Endothelial cell of umbilical vein (primary cell): ENCODE data around the gene MEF2D. TPM values are rescaled to one million over a fixed set of nuclear protein-coding genes. Genes with fewer than 3 reads are reported as not detected.

Experiments
- BruUV-seq: library from RNA; stranded (reverse); fragments of 400-500 nt; replicated peaks from 2 replicates; lab custom pipeline; 2021; lab: Mats Ljungman, UMichigan
- CTCF ChIA-PET: fragments of 300-600, 350-600 bp; sonication (Branson Sonifier 250); formaldehyde crosslinking; loops from one replicate; lab custom pipeline; 2021; ENCODE audit warnings: antibody characterized with exemption, inconsistent platforms; lab: Charles Lee
- POLR2A ChIA-PET: fragments of 300-600, 350-600 bp; sonication (Branson Sonifier 250); formaldehyde crosslinking; loops from one replicate; lab custom pipeline; 2021; ENCODE audit warnings: antibody characterized with exemption, inconsistent platforms; lab: Charles Lee
- DNase-seq: peaks from one replicate; pipeline ENCODE4 v3.0.0-alpha.2; 2011; ENCODE audit warnings: low read depth, low spot score
- FAIRE-seq: peaks from 2 replicates; lab custom pipeline; 2011; peaks lifted over from hg19 to GRCh38; lab: Jason Lieb, UNC
- H2AFZ ChIP-seq: 2 replicates; pipeline ENCODE4 v1.6.0; 2012; ENCODE audit warnings: low read depth, low read length, control low read depth, inconsistent platforms
- H3K27ac ChIP-seq: 2 replicates; pipeline ENCODE4 v1.5.1; 2011; ENCODE audit warnings: low read depth, mild to moderate bottlenecking, control low read depth, low read length, moderate library complexity; ENCODE audit not compliant: insufficient read depth
- H3K27me3 ChIP-seq, 2 experiments: 2 replicates each; pipeline versions ENCODE4 v1.6.0 to v1.6.1; 2011; ENCODE audit warnings: low read length in 2 of 2, mixed read lengths in 1 of 2; ENCODE audit not compliant: control insufficient read depth in 2 of 2, insufficient read depth in 2 of 2
- H3K36me3 ChIP-seq, 2 experiments: 2 replicates in 1 of 2; 3 replicates in 1 of 2; pipeline ENCODE4 v1.5.1; 2011; ENCODE audit warnings: low read length in 2 of 2, mild to moderate bottlenecking in 1 of 2, moderate library complexity in 1 of 2; ENCODE audit not compliant: control insufficient read depth in 2 of 2, insufficient read depth in 2 of 2; ENCODE audit errors: extremely low read depth in 1 of 2
- H3K4me1 ChIP-seq: 3 replicates; pipeline ENCODE4 v1.5.1; 2011; ENCODE audit warnings: mild to moderate bottlenecking, low read length; ENCODE audit not compliant: control insufficient read depth, insufficient read depth; ENCODE audit errors: extremely low read depth
- H3K4me2 ChIP-seq: 2 replicates; pipeline ENCODE4 v1.6.1; 2011; ENCODE audit warnings: low read length, control low read depth, mixed read lengths; ENCODE audit not compliant: insufficient read depth
- H3K4me3 ChIP-seq, 3 experiments: fragments of 200-600 bp in 1 of 3; sonication (generic), shearing (Covaris generic) in 1 of 3; replicated peaks in 1 of 3; 2 replicates each; pipeline ENCODE4 v1.5.1; 2011 to 2016; ENCODE audit warnings: control low read depth in 3 of 3, low read length in 3 of 3, mild to moderate bottlenecking in 2 of 3, inconsistent platforms in 1 of 3, low read depth in 1 of 3, moderate library complexity in 1 of 3; ENCODE audit not compliant: insufficient read depth in 1 of 3
- H3K79me2 ChIP-seq: 2 replicates; pipeline ENCODE4 v1.6.0; 2012; ENCODE audit warnings: low read length, inconsistent platforms; ENCODE audit not compliant: control insufficient read depth, insufficient read depth
- H3K9ac ChIP-seq: replicated peaks from 2 replicates; pipeline ENCODE3; 2011; ENCODE audit warnings: low read length, control low read depth; ENCODE audit not compliant: insufficient read depth; ENCODE audit errors: extremely low read depth
- H3K9me1 ChIP-seq: replicated peaks from 3 replicates; pipeline ENCODE4 v1.6.0; 2011; ENCODE audit warnings: mild to moderate bottlenecking, low read length; ENCODE audit not compliant: control insufficient read depth, insufficient read depth; ENCODE audit errors: extremely low read depth
- H3K9me3 ChIP-seq: replicated peaks from 2 replicates; pipeline ENCODE4 v1.5.1; 2012; ENCODE audit warnings: low read length, inconsistent platforms; ENCODE audit not compliant: control insufficient read depth, insufficient read depth
- H4K20me1 ChIP-seq: replicated peaks from 2 replicates; pipeline ENCODE3; 2011; ENCODE audit warnings: mild to moderate bottlenecking, low read length; ENCODE audit not compliant: control insufficient read depth, insufficient read depth; ENCODE audit errors: extremely low read depth
- CTCF ChIP-seq, 2 donors: IDR thresholded peaks; 1 replicate in 1 of 2; 2 replicates in 1 of 2; pipeline ENCODE4 v1.5.1; 2011; ENCODE audit warnings: low read length in 2 of 2, mild to moderate bottlenecking in 2 of 2, moderate library complexity in 2 of 2, control low read depth in 1 of 2, inconsistent platforms in 1 of 2, low read depth in 1 of 2; ENCODE audit not compliant: insufficient read depth in 1 of 2; ENCODE audit errors: extremely low read depth in 1 of 2
- EZH2 ChIP-seq: IDR thresholded peaks from 2 replicates; pipeline ENCODE4 v1.6.1; 2012; ENCODE audit warnings: borderline replicate concordance, low read depth, mild to moderate bottlenecking, moderate library complexity, low read length, inconsistent platforms; ENCODE audit not compliant: severe bottlenecking
- FOS ChIP-seq: IDR thresholded peaks from 2 replicates; pipeline ENCODE4 v1.6.1; 2011; ENCODE audit warnings: mild to moderate bottlenecking, low read length, moderate library complexity, borderline replicate concordance; ENCODE audit not compliant: insufficient read depth
- GATA2 ChIP-seq: IDR thresholded peaks from 2 replicates; pipeline ENCODE4 v1.7.0; 2011; ENCODE audit warnings: low read depth, mild to moderate bottlenecking, moderate library complexity, mixed read lengths, low read length; ENCODE audit not compliant: insufficient read length, insufficient read depth
- JUN ChIP-seq: IDR thresholded peaks from 2 replicates; pipeline ENCODE4 v1.6.1; 2011; ENCODE audit warnings: borderline replicate concordance, low read depth; ENCODE audit not compliant: insufficient read length, insufficient read depth
- MAX ChIP-seq: IDR thresholded peaks from 2 replicates; pipeline ENCODE4 v1.6.1; 2011; ENCODE audit not compliant: insufficient read depth, insufficient read length
- MYC ChIP-seq: IDR thresholded peaks from one replicate; pipeline ENCODE4 v1.6.1; 2011; ENCODE audit warnings: mild to moderate bottlenecking, low read depth, low read length
- POLR2A ChIP-seq: IDR thresholded peaks from 2 replicates; pipeline ENCODE4 v1.6.1; 2012; ENCODE audit warnings: low read depth, mild to moderate bottlenecking, control low read depth, low read length
- POLR2AphosphoS5 ChIP-seq: IDR thresholded peaks from 2 replicates; pipeline ENCODE4 v1.6.1; 2012; ENCODE audit warnings: low read depth, mild to moderate bottlenecking, control low read depth, low read length, moderate library complexity; ENCODE audit not compliant: insufficient read depth
- dilution Hi-C: fragments of 300-500 bp; cut with MboI; formaldehyde crosslinking; loops from one replicate; pipeline ENCODE4 v1.15.0; 2019; ENCODE audit warnings: low sequenced_read_pairs; ENCODE audit not compliant: extremely low pct_ligation_motif_present
- intact Hi-C: fragments of 100-400 bp; cut with micrococcal nuclease; formaldehyde crosslinking; loops from one replicate; pipeline ENCODE4 v1.10.0; 2022
- polyA plus RNA-seq, 4 experiments: library from polyadenylated mRNA; depleted of rRNA in 3 of 4; stranded (reverse) in 3 of 4; unstranded in 1 of 4; fragments of >200 nt; gene quantifications; 2 replicates each; pipeline versions ENCODE4 v1.2.1 to v1.2.3, GENCODE V29; 2011 to 2012; ENCODE audit warnings: missing spikeins in 1 of 4
- total RNA-seq: library from RNA; stranded (reverse); gene quantifications from 2 replicates; pipeline ENCODE4 v1.2.3, GENCODE V29; 2021

Gene MEF2D
- total and polyA plus RNA-seq, 2 donors (not counting 3 experiments of a cell fraction or from before 2014, with no cell fraction given): 45.4 to 52.2 TPM

GRCh38 chr1:156430866-156431265 is 69.7 kb downstream of the MEF2D start:
- Histone ChIP-seq H3K9me1 (no peaks in the 10 kb centered on the region), H2AFZ (no peak overlapping the region), H3K27ac (no peak overlapping the region), H3K27me3 (peaks cover 89 to 94% of the 10 kb centered on the region in 2 experiments), H3K36me3 (no peaks in the 10 kb centered on the region), H3K4me2 (no peak overlapping the region), H3K4me3 (no peak overlapping the region), H4K20me1 (no peaks in the 10 kb centered on the region), H3K79me2 (no peaks in the 10 kb centered on the region), H3K9ac (no peak overlapping the region), H3K9me3 (no peaks in the 10 kb centered on the region), H3K4me1 (peaks cover 3% of the 10 kb centered on the region)
- dilution Hi-C loops (no loop called here), intact Hi-C loops (no loop called here)
- no peak for DNase-seq
- POLR2A ChIA-PET: no interaction called here
- FAIRE-seq: no peak
- CTCF ChIA-PET: interaction anchor here (0.6 to 8.0 kb wide), 6 partner anchors 11 to 190 kb away, joined by 3 to 111 read pairs (median 4); no protein-coding TSS in a partner anchor
- BruUV-seq: no TSS peak
- no peak for TF ChIP-seq MYC

- Histone ChIP-seq H3K4me1 (no peaks in the 10 kb centered on the region), H3K79me2 (no peaks in the 10 kb centered on the region), H4K20me1 (no peaks in the 10 kb centered on the region), H3K9ac (no peak overlapping the region), H3K9me3 (no peaks in the 10 kb centered on the region), H3K27ac (no peak overlapping the region), H3K27me3 (peaks cover 88 to 90% of the 10 kb centered on the region in 2 experiments), H3K4me2 (no peak overlapping the region), H3K9me1 (no peaks in the 10 kb centered on the region), H3K4me3 (no peak overlapping the region), H2AFZ (no peak overlapping the region), H3K36me3 (no peaks in the 10 kb centered on the region)
- dilution Hi-C loops (no loop called here), intact Hi-C loops (no loop called here)
- DNase-seq: no peak
- no peak for TF ChIP-seq MAX
- no peak for TF ChIP-seq CTCF (IDR thresholded peaks at IDR 0.05; ENCODE audit: extremely low read depth in 1 of 2, insufficient read depth in 1 of 2, low read depth in 1 of 2, low read length in 2 of 2)
- TF ChIP-seq FOS: no peak
- TF ChIP-seq GATA2: no peak
- TF ChIP-seq POLR2AphosphoS5: no peak
- TF ChIP-seq JUN: no peak
- no peak for TF ChIP-seq POLR2A
- no peak for TF ChIP-seq MYC
- no peak for TF ChIP-seq EZH2
- CTCF ChIA-PET: interaction anchor here (0.9 to 8.0 kb wide), 6 partner anchors 9 to 71 kb away, joined by 3 to 111 read pairs (median 4); no protein-coding TSS in a partner anchor
- BruUV-seq: no TSS peak
- POLR2A ChIA-PET: no interaction called here
- no peak for FAIRE-seq
These were observed 70.3 kb downstream of the MEF2D start for GRCh38 chr1:156430303-156430702.
